Stimulated activated CD8-positive, alpha-beta memory T cell treated with anti-CD3 and anti-CD28 coated beads, Interleukin-4, amount 100 ng/mL, for 1 hour (primary cell): ENCODE measurements around the gene MTG1.
"Not testable (repeated sequence)": the region's sequence is repeated elsewhere in the genome, so short reads cannot be mapped to it uniquely, and the experiment has no call there.

Experiments used
- DNase-seq, 2 donors: peaks; one replicate each; pipeline ENCODE4 v3.0.0-alpha.2; 2020; ENCODE audit warnings: low read depth in 2 of 2, low spot score in 1 of 2

MTG1 gene

GRCh38 chr10:133358162-133358924 lies 35.6 kb upstream of the MTG1 start:
- no peak for DNase-seq

GRCh38 chr10:133358925-133359310 lies 35.0 kb upstream of the MTG1 start:
- no peak for DNase-seq

GRCh38 chr10:133359554-133359971 lies 34.4 kb upstream of the MTG1 start:
- DNase-seq: no peak

GRCh38 chr10:133359972-133360610 lies 33.9 kb upstream of the MTG1 start:
- no peak for DNase-seq

GRCh38 chr10:133361227-133361626 lies 32.7 kb upstream of the MTG1 start:
- no peak for DNase-seq

GRCh38 chr10:133361773-133362441 lies 32.0 kb upstream of the MTG1 start:
- DNase-seq: no peak

- no peak for DNase-seq
These were observed 31.1 kb upstream of the MTG1 start for GRCh38 chr10:133362846-133363245.

- no peak for DNase-seq
These were observed 29.1 kb upstream of the MTG1 start for GRCh38 chr10:133364645-133365431.

- DNase-seq: no peak
These were observed 28.4 kb upstream of the MTG1 start for GRCh38 chr10:133365461-133366129.

- no peak for DNase-seq
These were observed 27.9 kb upstream of the MTG1 start for GRCh38 chr10:133366130-133366478.

GRCh38 chr10:133366751-133367150 lies 27.2 kb upstream of the MTG1 start:
- no peak for DNase-seq

GRCh38 chr10:133367461-133367860 lies 26.5 kb upstream of the MTG1 start:
- not testable (repeated sequence) for DNase-seq

- no peak for DNase-seq
These were observed 25.8 kb upstream of the MTG1 start for GRCh38 chr10:133368153-133368552.

GRCh38 chr10:133370030-133370786 lies 23.7 kb upstream of the MTG1 start:
- no peak for DNase-seq

GRCh38 chr10:133372507-133372906 lies 21.4 kb upstream of the MTG1 start:
- DNase-seq: no peak

GRCh38 chr10:133373174-133374090 lies 20.5 kb upstream of the MTG1 start, which contains the start of gene ECHS1:
ECHS1 (minus strand) TSS chr10:133373354; CDS start chr10:133373333, 21 bp downstream.
- DNase-seq: peak; percentile 81 to 84

- no peak for DNase-seq
These were observed 18.4 kb upstream of the MTG1 start for GRCh38 chr10:133375357-133376115.

GRCh38 chr10:133376183-133376582 lies 17.8 kb upstream of the MTG1 start:
- not testable (repeated sequence) for DNase-seq
